A549 (cell line): Measurements from ENCODE around the gene BRF1. TPM values are rescaled to one million over a fixed set of nuclear protein-coding genes. Genes with fewer than 3 reads are reported as not detected.
A peak's percentile ranks its signal among the peaks of the same experiment; 100 is the strongest.

Experiments
- ATAC-seq, 2 experiments: fragments of 200-7000 bp in 1 of 2; fragments of >200 bp in 1 of 2; cut with Nextera tagmentation in 1 of 2; cut with Tn5 transposase in 1 of 2; 3 replicates each; pipeline versions ENCODE4 v1.8.0 to v1.9.1; 2018 to 2020; ENCODE audit warnings: mild to moderate bottlenecking in 1 of 2, moderate library complexity in 1 of 2
- CTCF ChIA-PET: fragments of 300-600 bp; sonication (Branson Sonifier 250); formaldehyde crosslinking; extraction: SDS; loops from one replicate; lab custom pipeline; 2021; ENCODE audit warnings: antibody characterized with exemption, inconsistent platforms; lab: Yijun Ruan, JAX
- POLR2A ChIA-PET: fragments of 350-600 bp; formaldehyde crosslinking; extraction: SDS; loops from one replicate; lab custom pipeline; 2021; ENCODE audit warnings: antibody characterized with exemption, inconsistent platforms; lab: Yijun Ruan, JAX
- DNase-seq, 2 experiments: peaks; one replicate each; pipeline versions ENCODE4 v3.0.0 to v3.0.0-alpha.2; 2011 to 2016; ENCODE audit warnings: low read depth in 1 of 2, low spot score in 1 of 2
- FAIRE-seq: peaks from 2 replicates; lab custom pipeline; 2011; peaks lifted over from hg19 to GRCh38; lab: Jason Lieb, UNC
- H3K27ac ChIP-seq, 2 experiments: fragments of >200 bp; sonication (Bioruptor Twin); formaldehyde crosslinking; 3 replicates each; pipeline ENCODE4 v1.5.1; 2016 to 2017
- H3K4me1 ChIP-seq: fragments of >200 bp; sonication (Bioruptor Twin); formaldehyde crosslinking; 3 replicates; pipeline ENCODE4 v1.6.1; 2016
- H3K4me2 ChIP-seq: fragments of >200 bp; sonication (Bioruptor Twin); formaldehyde crosslinking; 3 replicates; pipeline ENCODE4 v1.6.1; 2016
- H3K4me3 ChIP-seq: fragments of >200 bp; sonication (Bioruptor Twin); formaldehyde crosslinking; 3 replicates; pipeline ENCODE4 v1.5.1; 2016
- H3K9me3 ChIP-seq: fragments of >200 bp; sonication (Bioruptor Twin); formaldehyde crosslinking; 3 replicates; pipeline ENCODE4 v1.6.1; 2016
- EHMT2 ChIP-seq: fragments of 200-600 bp; sonication (generic); IDR thresholded peaks from 2 replicates; pipeline ENCODE4 v1.6.1; 2016; ENCODE audit warnings: antibody characterized with exemption, low read depth, mild to moderate bottlenecking, moderate library complexity
- EP300 ChIP-seq, 2 experiments: fragments of >200 bp; sonication (Bioruptor Twin); formaldehyde crosslinking; IDR thresholded peaks; 2 replicates in 1 of 2; 3 replicates in 1 of 2; pipeline ENCODE4 v1.6.1; 2016 to 2017
- FOSL2 ChIP-seq, 2 experiments: fragments of 450-650 bp in 1 of 2; fragments of >200 bp in 1 of 2; sonication (Bioruptor Twin) in 1 of 2; formaldehyde crosslinking; IDR thresholded peaks; 2 replicates each; pipeline versions ENCODE4 v1.5.0 to v1.6.1; 2016 to 2020; ENCODE audit warnings: mild to moderate bottlenecking in 1 of 2, moderate library complexity in 1 of 2
- GATA3 ChIP-seq: IDR thresholded peaks from 2 replicates; pipeline ENCODE4 v1.6.1; 2012; ENCODE audit warnings: borderline replicate concordance
- HOXB13 ChIP-seq: fragments of 250-450 bp; sonication (Bioruptor Pico); IDR thresholded peaks from 2 replicates; pipeline ENCODE4 v1.5.0; 2020; ENCODE audit warnings: low read depth, mild to moderate bottlenecking, moderate library complexity
- HOXB5 ChIP-seq: fragments of 250-450 bp; sonication (Bioruptor Pico); IDR thresholded peaks from 2 replicates; pipeline ENCODE4 v1.5.0; 2020; ENCODE audit warnings: mild to moderate bottlenecking, moderate library complexity
- KDM1A ChIP-seq: fragments of 200-600 bp; sonication (generic); IDR thresholded peaks from 2 replicates; pipeline ENCODE4 v1.6.1; 2016; ENCODE audit warnings: low read depth, mild to moderate bottlenecking
- KDM5A ChIP-seq: fragments of 200-600 bp; sonication (generic); IDR thresholded peaks from 2 replicates; pipeline ENCODE4 v1.6.1; 2016; ENCODE audit warnings: antibody characterized with exemption, mild to moderate bottlenecking
- MYC ChIP-seq: IDR thresholded peaks from 2 replicates; pipeline ENCODE4 v1.6.1; 2012; ENCODE audit warnings: mild to moderate bottlenecking, inconsistent platforms, low read length, improper control_type of control experiment, borderline replicate concordance
- PHF8 ChIP-seq: fragments of 200-600 bp; sonication (generic); IDR thresholded peaks from 2 replicates; pipeline ENCODE4 v1.6.1; 2016; ENCODE audit warnings: low read depth, mild to moderate bottlenecking, antibody characterized with exemption, moderate library complexity, borderline replicate concordance
- RARB ChIP-seq: fragments of 250-450 bp; sonication (Bioruptor Pico); IDR thresholded peaks from 2 replicates; pipeline ENCODE4 v1.8.0; 2021; ENCODE audit warnings: mild to moderate bottlenecking, moderate library complexity
- RCOR1 ChIP-seq: fragments of 150-350 bp; IDR thresholded peaks from 2 replicates; pipeline ENCODE4 v1.6.1; 2014; ENCODE audit warnings: antibody characterized with exemption, low read length, low read depth
- RNF2 ChIP-seq: fragments of 200-600 bp; sonication (generic); IDR thresholded peaks from 2 replicates; pipeline ENCODE4 v1.6.1; 2016; ENCODE audit warnings: low read depth, mild to moderate bottlenecking, antibody characterized with exemption, moderate library complexity, borderline replicate concordance
- SMC3 ChIP-seq: fragments of >200 bp; sonication (Bioruptor Twin); formaldehyde crosslinking; IDR thresholded peaks from 3 replicates; pipeline ENCODE4 v1.6.1; 2018; ENCODE audit warnings: inconsistent platforms
- SREBF2 ChIP-seq: fragments of 450-650 bp; IDR thresholded peaks from 2 replicates; pipeline ENCODE4 v1.6.1; 2014; ENCODE audit warnings: mild to moderate bottlenecking, moderate library complexity
- TP53 ChIP-seq: fragments of 250-450 bp; sonication (Bioruptor Pico); IDR thresholded peaks from 2 replicates; pipeline ENCODE4 v1.5.0; 2021; ENCODE audit warnings: mild to moderate bottlenecking, moderate library complexity
- ZFP36 ChIP-seq: fragments of 450-650 bp; IDR thresholded peaks from 2 replicates; pipeline ENCODE4 v1.6.1; 2014; ENCODE audit warnings: borderline replicate concordance; ENCODE audit not compliant: partially characterized antibody
- ZSCAN20 ChIP-seq: fragments of 250-450 bp; sonication (Bioruptor Pico); IDR thresholded peaks from 2 replicates; pipeline ENCODE4 v1.8.0; 2022; ENCODE audit warnings: mild to moderate bottlenecking, moderate library complexity
- WGBS: methylation state at CpG from one replicate; pipeline ENCODE4 v1.1.6; 2017; ENCODE audit errors: missing lambda C conversion rate; 5-methylcytosine and 5-hydroxymethylcytosine counted together
- polyA plus RNA-seq, 4 experiments: library from polyadenylated mRNA; depleted of rRNA in 3 of 4; stranded (reverse); fragments of >200 nt; fragmentation: RNase III in 1 of 4; extraction: RNeasy Plus Mini Kit Qiagen cat#74134 plus additional on column Dnase treatment in 1 of 4; gene quantifications; 2 replicates in 3 of 4; 3 replicates in 1 of 4; pipeline ENCODE4 v1.2.3, GENCODE V29; 2011 to 2017
- TF ChIP-seq, protein P1 (sequence below): fragments of 200-600 bp; sonication (generic); IDR thresholded peaks from 2 replicates; pipeline ENCODE4 v1.6.1; 2016; ENCODE audit warnings: antibody characterized with exemption, mild to moderate bottlenecking, moderate library complexity
- TF ChIP-seq, protein P2 (sequence below): fragments of >200 bp; sonication (Bioruptor Twin); formaldehyde crosslinking; IDR thresholded peaks from 2 replicates; pipeline ENCODE4 v1.6.1; 2016
- TF ChIP-seq, protein P3 (sequence below): fragments of 150-350 bp; IDR thresholded peaks from 2 replicates; pipeline ENCODE4 v1.6.1; 2014; ENCODE audit warnings: low read depth, mild to moderate bottlenecking, low read length
- TF ChIP-seq, protein P4 (sequence below): IDR thresholded peaks from 2 replicates; pipeline ENCODE4 v1.6.1; 2012; ENCODE audit warnings: low read depth, borderline replicate concordance

BRF1 gene
- polyA plus RNA-seq, 2 of the 4 experiments (the other 2 are of a cell fraction) = 8.5 to 25.7 TPM

DNA sequence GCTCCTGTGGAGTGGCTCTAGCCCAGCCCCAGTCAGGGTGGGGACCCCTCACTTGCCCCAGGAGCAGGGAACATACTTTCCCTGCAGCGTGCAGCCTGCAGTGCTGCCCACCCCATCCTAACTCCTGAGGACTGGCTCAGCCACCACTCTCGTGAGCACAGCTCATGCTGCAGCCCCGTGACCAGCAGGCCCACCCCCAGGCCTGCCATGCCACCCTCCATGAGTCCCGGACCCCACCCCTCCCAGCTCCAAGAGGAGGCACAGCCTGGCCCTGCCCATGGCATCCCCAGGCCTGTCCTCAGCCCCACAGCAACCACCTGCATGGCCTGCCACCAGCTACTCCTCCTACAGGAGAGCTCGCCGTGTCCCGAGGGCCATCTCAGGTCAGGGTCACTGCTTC, 128.3 kb downstream of the BRF1 start:
- no peak for TF ChIP-seq EHMT2
- TF ChIP-seq, protein P1, sequence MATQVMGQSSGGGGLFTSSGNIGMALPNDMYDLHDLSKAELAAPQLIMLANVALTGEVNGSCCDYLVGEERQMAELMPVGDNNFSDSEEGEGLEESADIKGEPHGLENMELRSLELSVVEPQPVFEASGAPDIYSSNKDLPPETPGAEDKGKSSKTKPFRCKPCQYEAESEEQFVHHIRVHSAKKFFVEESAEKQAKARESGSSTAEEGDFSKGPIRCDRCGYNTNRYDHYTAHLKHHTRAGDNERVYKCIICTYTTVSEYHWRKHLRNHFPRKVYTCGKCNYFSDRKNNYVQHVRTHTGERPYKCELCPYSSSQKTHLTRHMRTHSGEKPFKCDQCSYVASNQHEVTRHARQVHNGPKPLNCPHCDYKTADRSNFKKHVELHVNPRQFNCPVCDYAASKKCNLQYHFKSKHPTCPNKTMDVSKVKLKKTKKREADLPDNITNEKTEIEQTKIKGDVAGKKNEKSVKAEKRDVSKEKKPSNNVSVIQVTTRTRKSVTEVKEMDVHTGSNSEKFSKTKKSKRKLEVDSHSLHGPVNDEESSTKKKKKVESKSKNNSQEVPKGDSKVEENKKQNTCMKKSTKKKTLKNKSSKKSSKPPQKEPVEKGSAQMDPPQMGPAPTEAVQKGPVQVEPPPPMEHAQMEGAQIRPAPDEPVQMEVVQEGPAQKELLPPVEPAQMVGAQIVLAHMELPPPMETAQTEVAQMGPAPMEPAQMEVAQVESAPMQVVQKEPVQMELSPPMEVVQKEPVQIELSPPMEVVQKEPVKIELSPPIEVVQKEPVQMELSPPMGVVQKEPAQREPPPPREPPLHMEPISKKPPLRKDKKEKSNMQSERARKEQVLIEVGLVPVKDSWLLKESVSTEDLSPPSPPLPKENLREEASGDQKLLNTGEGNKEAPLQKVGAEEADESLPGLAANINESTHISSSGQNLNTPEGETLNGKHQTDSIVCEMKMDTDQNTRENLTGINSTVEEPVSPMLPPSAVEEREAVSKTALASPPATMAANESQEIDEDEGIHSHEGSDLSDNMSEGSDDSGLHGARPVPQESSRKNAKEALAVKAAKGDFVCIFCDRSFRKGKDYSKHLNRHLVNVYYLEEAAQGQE = no peak
- no peak for TF ChIP-seq HOXB13 (CRISPR knock-in tag)
- TF ChIP-seq, protein P2, sequence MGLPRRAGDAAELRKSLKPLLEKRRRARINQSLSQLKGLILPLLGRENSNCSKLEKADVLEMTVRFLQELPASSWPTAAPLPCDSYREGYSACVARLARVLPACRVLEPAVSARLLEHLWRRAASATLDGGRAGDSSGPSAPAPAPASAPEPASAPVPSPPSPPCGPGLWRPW = no peak
- no peak for TF ChIP-seq PHF8
- TF ChIP-seq KDM5A = no peak
- no peak for TF ChIP-seq EP300 (IDR thresholded peaks at IDR 0.05)
- TF ChIP-seq, protein P3, sequence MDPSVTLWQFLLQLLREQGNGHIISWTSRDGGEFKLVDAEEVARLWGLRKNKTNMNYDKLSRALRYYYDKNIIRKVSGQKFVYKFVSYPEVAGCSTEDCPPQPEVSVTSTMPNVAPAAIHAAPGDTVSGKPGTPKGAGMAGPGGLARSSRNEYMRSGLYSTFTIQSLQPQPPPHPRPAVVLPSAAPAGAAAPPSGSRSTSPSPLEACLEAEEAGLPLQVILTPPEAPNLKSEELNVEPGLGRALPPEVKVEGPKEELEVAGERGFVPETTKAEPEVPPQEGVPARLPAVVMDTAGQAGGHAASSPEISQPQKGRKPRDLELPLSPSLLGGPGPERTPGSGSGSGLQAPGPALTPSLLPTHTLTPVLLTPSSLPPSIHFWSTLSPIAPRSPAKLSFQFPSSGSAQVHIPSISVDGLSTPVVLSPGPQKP = no peak
- no peak for TF ChIP-seq FOSL2 (IDR thresholded peaks at IDR 0.05)
- TF ChIP-seq FOSL2 (CRISPR knock-in tag; IDR thresholded peaks at IDR 0.05) = no peak
- TF ChIP-seq MYC = no peak
- no peak for TF ChIP-seq TP53 (CRISPR knock-in tag)
- TF ChIP-seq RNF2 = no peak
- TF ChIP-seq SMC3 = no peak
- no peak for TF ChIP-seq KDM1A
- TF ChIP-seq, all 56 proteins: peak for 0
- ATAC-seq = no peak
- no peak for FAIRE-seq
- DNase-seq = no peak
- 89% methylated on average over 3 of the region's 7 CpGs for WGBS
- CTCF ChIA-PET = interaction anchor here (1.0 to 15.2 kb wide), 3 partner anchors 7 to 84 kb away, joined by 3 to 132 read pairs (median 45); partner anchors contain the start of gene NUDT14
- peaks cover 13% of the 10 kb centered on the region for H3K4me1 ChIP-seq
- H3K9me3 ChIP-seq = no peaks in the 10 kb centered on the region
- no peak overlapping the region for H3K27ac ChIP-seq
- no peak overlapping the region for H3K4me2 ChIP-seq
- H3K4me3 ChIP-seq = no peak overlapping the region
- POLR2A ChIA-PET = no interaction called here

DNA sequence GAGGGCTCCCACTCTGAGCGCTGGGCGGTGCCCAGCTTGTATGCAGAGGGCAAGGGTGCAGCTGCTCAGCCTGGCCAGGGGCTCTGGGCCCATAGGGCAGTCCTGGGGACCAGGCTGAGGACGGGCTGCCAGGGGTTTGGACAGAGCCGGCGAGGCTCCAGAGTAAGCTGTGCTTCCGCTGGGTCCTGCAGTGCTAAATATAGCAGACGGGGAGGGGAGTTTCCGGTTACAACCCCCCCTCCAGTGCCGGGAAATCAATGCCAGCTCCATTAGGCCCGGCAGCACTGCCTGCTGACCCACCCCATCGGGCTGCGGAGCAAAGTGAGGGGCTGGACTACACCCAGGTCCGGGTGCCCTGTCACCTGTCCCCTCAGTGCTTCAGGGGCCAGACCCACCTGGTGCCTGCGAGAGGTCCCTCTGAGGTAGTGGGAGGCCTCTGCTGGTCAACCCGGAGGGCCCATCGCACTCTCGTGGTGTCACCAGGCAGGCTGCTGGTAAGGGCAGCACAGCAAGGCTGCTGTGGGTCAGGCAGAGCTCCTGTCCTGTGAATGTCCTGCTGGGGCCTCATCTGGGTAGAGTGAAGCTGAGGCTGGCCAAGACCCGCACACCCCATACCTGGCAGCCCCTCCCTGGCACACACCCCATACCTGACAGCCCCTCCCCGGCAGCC, 129.7 kb downstream of the BRF1 start:
- TF ChIP-seq GATA3 (no peak), HOXB5 (CRISPR knock-in tag) (no peak), ZFP36 (no peak), RARB (no peak), RCOR1 (no peak), SREBF2 (no peak), ZSCAN20 (CRISPR knock-in tag) (no peak)
- TF ChIP-seq, protein P3 = no peak
- TF ChIP-seq, protein P4, sequence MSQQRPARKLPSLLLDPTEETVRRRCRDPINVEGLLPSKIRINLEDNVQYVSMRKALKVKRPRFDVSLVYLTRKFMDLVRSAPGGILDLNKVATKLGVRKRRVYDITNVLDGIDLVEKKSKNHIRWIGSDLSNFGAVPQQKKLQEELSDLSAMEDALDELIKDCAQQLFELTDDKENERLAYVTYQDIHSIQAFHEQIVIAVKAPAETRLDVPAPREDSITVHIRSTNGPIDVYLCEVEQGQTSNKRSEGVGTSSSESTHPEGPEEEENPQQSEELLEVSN = no peak
- FAIRE-seq (no peak), DNase-seq (no peak), ATAC-seq (peak in 1 of 2 experiments; percentile 4; a peak in 3 of 6 replicates)
- CTCF ChIA-PET = interaction anchor here (1.0 to 15.2 kb wide), 4 partner anchors 8 to 82 kb away, joined by 3 to 132 read pairs (median 26); partner anchors contain the start of gene NUDT14
- POLR2A ChIA-PET = interaction anchor here (3.3 kb wide), 1 partner anchor 80 kb away, joined by 11 read pairs; no protein-coding TSS in a partner anchor
- no peaks in the 10 kb centered on the region for H3K9me3 ChIP-seq
- no peak overlapping the region for H3K27ac ChIP-seq
- no peak overlapping the region for H3K4me3 ChIP-seq
- H3K4me1 ChIP-seq = peaks cover 23% of the 10 kb centered on the region
- H3K4me2 ChIP-seq = no peak overlapping the region
- 77% methylated on average over 16 of the region's 19 CpGs for WGBS
